ENCODE data around the gene NMNAT2. TPM values are rescaled to one million over a fixed set of nuclear protein-coding genes. Genes with fewer than 3 reads are reported as not detected.

The NMNAT2 gene
- total RNA-seq, 1 experiment from 2014 or later = 11.4 TPM

GRCh38 chr1:183239220-183239742, 178.9 kb downstream of the NMNAT2 start:
- peaks cover 7% of the 10 kb centered on the region for H3K23me2 ChIP-seq (ENCODE audit: insufficient read length, low read depth, low read length, poor library complexity, severe bottlenecking)
- no peak overlapping the region for H2BK5ac ChIP-seq (ENCODE audit: insufficient read length, low read length)
- H3K14ac ChIP-seq (ENCODE audit: insufficient read depth, low read length) = no peak overlapping the region
- no peaks in the 10 kb centered on the region for H3K27me3 Mint-ChIP-seq (ENCODE audit: low read depth)
- H3K4ac ChIP-seq (ENCODE audit: low read depth, low read length) = no peak overlapping the region
- peaks cover 23 to 24% of the 10 kb centered on the region in 2 experiments for H3K4me1 Mint-ChIP-seq
- no peak overlapping the region for H2BK12ac ChIP-seq (ENCODE audit: insufficient read length, low read depth, low read length)
- H4K20me1 ChIP-seq (ENCODE audit: control insufficient read depth, insufficient read depth, insufficient read length) = no peaks in the 10 kb centered on the region
- H3K4me3 Mint-ChIP-seq = no peak overlapping the region
- H3K27me3 ChIP-seq (ENCODE audit: insufficient read depth, low read length) = no peaks in the 10 kb centered on the region
- H3K79me1 ChIP-seq (ENCODE audit: insufficient read depth, low read depth, low read length, poor library complexity, severe bottlenecking) = no peaks in the 10 kb centered on the region
- H4K91ac ChIP-seq (ENCODE audit: insufficient read length, low read depth, low read length) = no peak overlapping the region
- no peak overlapping the region for H3K4me2 ChIP-seq (ENCODE audit: insufficient read depth, insufficient read length, low read length)
- H3K79me2 ChIP-seq (ENCODE audit: insufficient read depth, low read length) = no peaks in the 10 kb centered on the region
- no peak overlapping the region for H2BK15ac ChIP-seq (ENCODE audit: low read depth, low read length)
- peak overlapping the region in 1 of 3 experiments; percentile 17; a peak in 1 of 7 replicates for H3K27ac Mint-ChIP-seq
- no peak overlapping the region for H3K27ac ChIP-seq (ENCODE audit: insufficient read length, low read depth, low read length)
- no peak overlapping the region for H3K23ac ChIP-seq (ENCODE audit: insufficient read length, low read depth, low read length)
- WGBS (ENCODE audit: extremely low coverage, insufficient read length, low lambda C conversion rate) = no CpG with 5 or more reads among the region's 7 CpGs
- H2AFZ ChIP-seq (ENCODE audit: low read length) = no peak overlapping the region
- peaks cover 9% of the 10 kb centered on the region; the same call in 1 of the 2 replicates for H3K4me1 ChIP-seq (ENCODE audit: insufficient read depth, low read length)
- no peak for DNase-seq
- no peak overlapping the region for H3K9ac ChIP-seq (ENCODE audit: extremely low read depth, insufficient read length, low read length)
- H4K5ac ChIP-seq (ENCODE audit: insufficient read length, low read depth, low read length) = no peak overlapping the region
- H3K18ac ChIP-seq (ENCODE audit: insufficient read length, low read depth, low read length) = no peak overlapping the region
- no peaks in the 10 kb centered on the region for H3K9me3 ChIP-seq (ENCODE audit: control insufficient read depth, low read depth, low read length)
- no peak overlapping the region for H3K56ac ChIP-seq (ENCODE audit: insufficient read length, low read depth, low read length)
- H2BK20ac ChIP-seq (ENCODE audit: low read depth, low read length, poor library complexity, severe bottlenecking) = no peak overlapping the region
- no peak overlapping the region for H4K8ac ChIP-seq (replicated peaks; ENCODE audit: insufficient read length, low read depth, low read length)
- no peaks in the 10 kb centered on the region for H3K9me3 Mint-ChIP-seq
- TF ChIP-seq, protein P1, sequence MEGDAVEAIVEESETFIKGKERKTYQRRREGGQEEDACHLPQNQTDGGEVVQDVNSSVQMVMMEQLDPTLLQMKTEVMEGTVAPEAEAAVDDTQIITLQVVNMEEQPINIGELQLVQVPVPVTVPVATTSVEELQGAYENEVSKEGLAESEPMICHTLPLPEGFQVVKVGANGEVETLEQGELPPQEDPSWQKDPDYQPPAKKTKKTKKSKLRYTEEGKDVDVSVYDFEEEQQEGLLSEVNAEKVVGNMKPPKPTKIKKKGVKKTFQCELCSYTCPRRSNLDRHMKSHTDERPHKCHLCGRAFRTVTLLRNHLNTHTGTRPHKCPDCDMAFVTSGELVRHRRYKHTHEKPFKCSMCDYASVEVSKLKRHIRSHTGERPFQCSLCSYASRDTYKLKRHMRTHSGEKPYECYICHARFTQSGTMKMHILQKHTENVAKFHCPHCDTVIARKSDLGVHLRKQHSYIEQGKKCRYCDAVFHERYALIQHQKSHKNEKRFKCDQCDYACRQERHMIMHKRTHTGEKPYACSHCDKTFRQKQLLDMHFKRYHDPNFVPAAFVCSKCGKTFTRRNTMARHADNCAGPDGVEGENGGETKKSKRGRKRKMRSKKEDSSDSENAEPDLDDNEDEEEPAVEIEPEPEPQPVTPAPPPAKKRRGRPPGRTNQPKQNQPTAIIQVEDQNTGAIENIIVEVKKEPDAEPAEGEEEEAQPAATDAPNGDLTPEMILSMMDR (conservative IDR thresholded peaks at IDR 0.05) = no peak; the same call in 2 of the 3 replicates
- H3K36me3 Mint-ChIP-seq (ENCODE audit: insufficient read depth in 1 of 3, low read depth in 3 of 3) = peaks cover 0 to 8% (median 0%) of the 10 kb centered on the region in 3 experiments; a peak in 1 of 7 replicates
- H2AK5ac ChIP-seq (ENCODE audit: insufficient read length, low read length) = no peak overlapping the region
- H3T11ph ChIP-seq (ENCODE audit: low read length) = no peak overlapping the region
- H2BK120ac ChIP-seq (ENCODE audit: low read depth, low read length, poor library complexity, severe bottlenecking) = no peak overlapping the region
